Measurements from ENCODE around the gene ARPC5L. TPM values are rescaled to one million over a fixed set of nuclear protein-coding genes. Genes with fewer than 3 reads are reported as not detected.
A peak's percentile ranks its signal among the peaks of the same experiment; 100 is the strongest.

The ARPC5L gene
- polyA plus RNA-seq, 4 donors = 38.9 to 55.7 (median 53.6) TPM

GRCh38 chr9:124885551-124885950, 23.6 kb downstream of the ARPC5L start:
- no peak for FAIRE-seq

GRCh38 chr9:124886461-124886860, 24.5 kb downstream of the ARPC5L start:
- 90 to 95% (median 92%) methylated on average over 10 of the region's 10 CpGs for WGBS, 3 donors

More at GRCh38 chr9:124885551-124885950, 23.6 kb downstream of the ARPC5L start:
- Histone ChIP-seq H3K27me3 (ENCODE audit: control insufficient read depth in 3 of 3, insufficient read depth in 3 of 3, low read length in 3 of 3) (no peaks in the 10 kb centered on the region), H3K4me1 (ENCODE audit: control insufficient read depth in 3 of 3, insufficient read depth in 2 of 3, low read depth in 1 of 3, low read length in 2 of 3) (no peaks in the 10 kb centered on the region), H3K36me3 (ENCODE audit: control insufficient read depth in 3 of 3, insufficient read depth in 2 of 3, low read depth in 1 of 3, low read length in 3 of 3) (peaks cover 6 to 83% (median 43%) of the 10 kb centered on the region in 3 donors), H3K9me3 (ENCODE audit: control insufficient read depth in 2 of 2, insufficient read depth in 1 of 2, low read depth in 1 of 2, low read length in 1 of 2) (no peaks in the 10 kb centered on the region), H3K27ac (ENCODE audit: low read depth in 1 of 3, low read length in 2 of 3) (no peak overlapping the region), H3K4me3 (ENCODE audit: low read depth in 1 of 3, low read length in 3 of 3) (no peak overlapping the region)
- WGBS, 3 donors = 95 to 99% (median 95%) methylated on average over 4 of the region's 4 CpGs
- no peak for DNase-seq

DNA sequence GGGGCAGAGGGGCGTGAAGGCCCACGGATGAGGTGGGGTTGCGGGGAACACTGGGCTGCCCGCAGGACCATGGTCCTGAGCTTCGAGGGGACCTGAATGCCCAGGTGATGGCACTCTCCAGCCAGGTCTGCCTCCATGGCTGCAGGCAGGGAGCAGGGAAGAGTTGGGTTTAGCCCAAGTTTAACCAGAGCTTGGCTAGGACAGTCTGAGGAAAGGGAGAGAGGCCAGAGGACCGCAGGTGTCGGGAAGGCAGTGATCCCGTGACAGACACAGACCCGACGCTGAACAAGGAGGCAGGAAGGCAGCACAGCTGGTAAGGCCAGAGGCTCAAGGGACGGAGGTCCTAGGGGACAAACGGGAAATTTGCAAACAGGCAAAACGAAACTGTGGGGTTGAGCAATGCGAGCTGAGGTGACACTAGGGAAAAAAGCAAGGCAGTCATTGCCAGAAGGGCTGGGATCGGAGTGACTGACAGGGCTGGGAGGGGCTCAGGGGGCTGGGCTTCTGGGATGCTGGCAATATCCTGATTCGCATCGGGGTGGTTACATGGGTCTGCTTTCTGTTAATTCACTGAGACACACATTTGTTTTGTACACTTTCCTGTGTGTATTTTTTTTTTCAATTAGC, 25.0 kb downstream of the ARPC5L start:
- no peak overlapping the region for H3K4me3 ChIP-seq (ENCODE audit: low read depth in 1 of 3, low read length in 3 of 3)
- WGBS, 3 donors = 88 to 94% (median 92%) methylated on average over 15 to 17 of the region's 17 CpGs
- H3K9me3 ChIP-seq (ENCODE audit: control insufficient read depth in 2 of 2, insufficient read depth in 1 of 2, low read depth in 1 of 2, low read length in 1 of 2) = no peaks in the 10 kb centered on the region

More at GRCh38 chr9:124886461-124886860, 24.5 kb downstream of the ARPC5L start:
- no peaks in the 10 kb centered on the region for H3K9me3 ChIP-seq (ENCODE audit: control insufficient read depth in 2 of 2, insufficient read depth in 1 of 2, low read depth in 1 of 2, low read length in 1 of 2)
- H3K4me1 ChIP-seq (ENCODE audit: control insufficient read depth in 3 of 3, insufficient read depth in 2 of 3, low read depth in 1 of 3, low read length in 2 of 3) = no peaks in the 10 kb centered on the region
- H3K36me3 ChIP-seq (ENCODE audit: control insufficient read depth in 3 of 3, insufficient read depth in 2 of 3, low read depth in 1 of 3, low read length in 3 of 3) = peaks cover 6 to 81% (median 39%) of the 10 kb centered on the region in 3 donors
- no peak overlapping the region for H3K27ac ChIP-seq (ENCODE audit: low read depth in 1 of 3, low read length in 2 of 3)
- FAIRE-seq (no peak), DNase-seq (no peak)
- no peaks in the 10 kb centered on the region for H3K27me3 ChIP-seq (ENCODE audit: control insufficient read depth in 3 of 3, insufficient read depth in 3 of 3, low read length in 3 of 3)
- H3K4me3 ChIP-seq (ENCODE audit: low read depth in 1 of 3, low read length in 3 of 3) = no peak overlapping the region

GRCh38 chr9:124887832-124888231, 25.9 kb downstream of the ARPC5L start:
- Histone ChIP-seq H3K27me3 (ENCODE audit: control insufficient read depth in 3 of 3, insufficient read depth in 3 of 3, low read length in 3 of 3) (no peaks in the 10 kb centered on the region), H3K27ac (ENCODE audit: low read depth in 1 of 3, low read length in 2 of 3) (no peak overlapping the region), H3K9me3 (ENCODE audit: control insufficient read depth in 2 of 2, insufficient read depth in 1 of 2, low read depth in 1 of 2, low read length in 1 of 2) (no peaks in the 10 kb centered on the region), H3K36me3 (ENCODE audit: control insufficient read depth in 3 of 3, insufficient read depth in 2 of 3, low read depth in 1 of 3, low read length in 3 of 3) (peaks cover 6 to 74% (median 37%) of the 10 kb centered on the region in 3 donors), H3K4me3 (ENCODE audit: low read depth in 1 of 3, low read length in 3 of 3) (no peak overlapping the region), H3K4me1 (ENCODE audit: control insufficient read depth in 3 of 3, insufficient read depth in 2 of 3, low read depth in 1 of 3, low read length in 2 of 3) (no peaks in the 10 kb centered on the region)
- no peak for DNase-seq
- FAIRE-seq = no peak
- WGBS, 3 donors = 91 to 94% (median 94%) methylated on average over 5 of the region's 5 CpGs

More for the DNA sequence above, 25.0 kb downstream of the ARPC5L start:
- DNase-seq (no peak), FAIRE-seq (no peak)
- Histone ChIP-seq H3K27me3 (ENCODE audit: control insufficient read depth in 3 of 3, insufficient read depth in 3 of 3, low read length in 3 of 3) (no peaks in the 10 kb centered on the region), H3K36me3 (ENCODE audit: control insufficient read depth in 3 of 3, insufficient read depth in 2 of 3, low read depth in 1 of 3, low read length in 3 of 3) (peaks cover 6 to 77% (median 37%) of the 10 kb centered on the region in 3 donors), H3K27ac (ENCODE audit: low read depth in 1 of 3, low read length in 2 of 3) (no peak overlapping the region), H3K4me1 (ENCODE audit: control insufficient read depth in 3 of 3, insufficient read depth in 2 of 3, low read depth in 1 of 3, low read length in 2 of 3) (no peaks in the 10 kb centered on the region)

DNA sequence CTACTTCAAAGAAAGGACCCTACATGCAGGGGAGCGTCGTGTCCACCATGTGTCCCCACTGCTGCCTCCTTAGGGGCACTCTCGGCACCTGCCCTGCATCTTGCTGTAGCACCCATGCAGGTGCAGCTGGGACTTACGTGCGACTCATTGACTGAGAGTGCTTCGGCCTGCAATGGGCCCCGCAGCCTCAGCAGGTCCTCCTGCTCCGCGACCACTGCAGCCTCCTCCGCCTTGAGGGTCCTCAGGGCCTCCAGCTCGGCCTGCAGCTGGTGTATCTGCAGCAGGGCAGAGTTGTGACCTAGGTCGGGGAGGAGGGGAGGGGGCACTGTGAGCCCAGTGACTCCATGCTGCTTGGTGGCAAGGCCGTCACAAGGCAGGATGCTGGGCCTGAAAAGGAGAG, 27.1 kb downstream of the ARPC5L start:
- Histone ChIP-seq H3K9me3 (ENCODE audit: control insufficient read depth in 2 of 2, insufficient read depth in 1 of 2, low read depth in 1 of 2, low read length in 1 of 2) (no peaks in the 10 kb centered on the region), H3K4me1 (ENCODE audit: control insufficient read depth in 3 of 3, insufficient read depth in 2 of 3, low read depth in 1 of 3, low read length in 2 of 3) (no peaks in the 10 kb centered on the region), H3K27me3 (ENCODE audit: control insufficient read depth in 3 of 3, insufficient read depth in 3 of 3, low read length in 3 of 3) (no peaks in the 10 kb centered on the region), H3K36me3 (ENCODE audit: control insufficient read depth in 3 of 3, insufficient read depth in 2 of 3, low read depth in 1 of 3, low read length in 3 of 3) (peaks cover 6 to 78% (median 42%) of the 10 kb centered on the region in 3 donors), H3K4me3 (ENCODE audit: low read depth in 1 of 3, low read length in 3 of 3) (no peak overlapping the region), H3K27ac (ENCODE audit: low read depth in 1 of 3, low read length in 2 of 3) (no peak overlapping the region)
- no peak for FAIRE-seq
- 95 to 96% (median 96%) methylated on average over 13 of the region's 13 CpGs for WGBS, 3 donors
- no peak for DNase-seq

GRCh38 chr9:124890179-124890578, 28.2 kb downstream of the ARPC5L start:
- Histone ChIP-seq H3K4me3 (ENCODE audit: low read depth in 1 of 3, low read length in 3 of 3) (no peak overlapping the region), H3K27me3 (ENCODE audit: control insufficient read depth in 3 of 3, insufficient read depth in 3 of 3, low read length in 3 of 3) (no peaks in the 10 kb centered on the region), H3K36me3 (ENCODE audit: control insufficient read depth in 3 of 3, insufficient read depth in 2 of 3, low read depth in 1 of 3, low read length in 3 of 3) (peaks cover 2 to 78% (median 43%) of the 10 kb centered on the region in 3 donors), H3K4me1 (ENCODE audit: control insufficient read depth in 3 of 3, insufficient read depth in 2 of 3, low read depth in 1 of 3, low read length in 2 of 3) (no peaks in the 10 kb centered on the region), H3K27ac (ENCODE audit: low read depth in 1 of 3, low read length in 2 of 3) (no peak overlapping the region), H3K9me3 (ENCODE audit: control insufficient read depth in 2 of 2, insufficient read depth in 1 of 2, low read depth in 1 of 2, low read length in 1 of 2) (no peaks in the 10 kb centered on the region)
- FAIRE-seq (no peak), DNase-seq (no peak)
- 96 to 99% (median 97%) methylated on average over 7 of the region's 7 CpGs for WGBS, 3 donors

DNA sequence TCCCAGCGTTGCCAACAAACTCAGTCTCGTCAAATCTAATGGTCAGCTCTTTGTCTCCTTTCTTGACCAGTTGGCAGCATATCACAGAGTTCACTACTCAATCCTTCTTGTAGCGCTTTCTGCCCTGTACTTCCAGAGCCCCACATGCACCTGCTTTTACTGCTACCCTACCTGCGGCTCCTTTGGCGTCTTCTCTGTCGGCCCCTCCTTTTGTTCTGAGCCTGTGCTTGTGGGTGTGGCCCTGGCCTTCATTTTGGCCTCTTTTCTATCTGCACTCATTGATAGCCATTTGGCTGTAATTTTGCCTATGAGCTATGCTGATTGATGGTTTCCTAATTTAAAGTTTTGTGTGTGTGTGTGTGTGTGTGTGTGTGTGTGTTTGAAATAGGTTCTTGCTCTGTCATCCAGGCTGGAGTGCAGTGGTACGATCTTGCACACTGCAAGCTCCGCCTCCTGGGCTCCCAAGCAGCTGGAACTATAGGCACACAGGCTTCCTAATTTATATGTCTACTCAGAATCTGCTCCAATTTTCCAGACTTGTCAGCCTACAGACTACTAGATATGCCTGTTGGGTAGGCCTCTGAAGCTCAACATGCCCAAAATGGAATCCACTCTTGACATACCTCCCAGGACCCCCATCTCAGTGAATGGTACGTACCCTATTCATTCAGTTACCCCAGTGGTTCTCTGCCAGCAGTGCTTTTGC, 32.3 kb downstream of the ARPC5L start:
- Histone ChIP-seq H3K4me3 (ENCODE audit: low read depth in 1 of 3, low read length in 3 of 3) (no peak overlapping the region), H3K27me3 (ENCODE audit: control insufficient read depth in 3 of 3, insufficient read depth in 3 of 3, low read length in 3 of 3) (no peaks in the 10 kb centered on the region), H3K4me1 (ENCODE audit: control insufficient read depth in 3 of 3, insufficient read depth in 2 of 3, low read depth in 1 of 3, low read length in 2 of 3) (peaks cover 0 to 10% (median 0%) of the 10 kb centered on the region in 3 donors), H3K9me3 (ENCODE audit: control insufficient read depth in 2 of 2, insufficient read depth in 1 of 2, low read depth in 1 of 2, low read length in 1 of 2) (no peaks in the 10 kb centered on the region), H3K27ac (ENCODE audit: low read depth in 1 of 3, low read length in 2 of 3) (no peak overlapping the region), H3K36me3 (ENCODE audit: control insufficient read depth in 3 of 3, insufficient read depth in 2 of 3, low read depth in 1 of 3, low read length in 3 of 3) (peaks cover 5 to 68% (median 18%) of the 10 kb centered on the region in 3 donors)
- DNase-seq (no peak), FAIRE-seq (no peak)
- WGBS, 3 donors = 87 to 90% (median 88%) methylated on average over 9 of the region's 9 CpGs

GRCh38 chr9:124894741-124895170, 32.8 kb downstream of the ARPC5L start:
- no peak overlapping the region for H3K27ac ChIP-seq (ENCODE audit: low read depth in 1 of 3, low read length in 2 of 3)
- H3K36me3 ChIP-seq (ENCODE audit: control insufficient read depth in 3 of 3, insufficient read depth in 2 of 3, low read depth in 1 of 3, low read length in 3 of 3) = peaks cover 5 to 68% (median 21%) of the 10 kb centered on the region in 3 donors
- peak; percentile 13 to 27 for DNase-seq
- H3K4me1 ChIP-seq (ENCODE audit: control insufficient read depth in 3 of 3, insufficient read depth in 2 of 3, low read depth in 1 of 3, low read length in 2 of 3) = peaks cover 0 to 10% (median 0%) of the 10 kb centered on the region in 3 donors
- H3K27me3 ChIP-seq (ENCODE audit: control insufficient read depth in 3 of 3, insufficient read depth in 3 of 3, low read length in 3 of 3) = no peaks in the 10 kb centered on the region
- H3K4me3 ChIP-seq (ENCODE audit: low read depth in 1 of 3, low read length in 3 of 3) = no peak overlapping the region
- H3K9me3 ChIP-seq (ENCODE audit: control insufficient read depth in 2 of 2, insufficient read depth in 1 of 2, low read depth in 1 of 2, low read length in 1 of 2) = no peaks in the 10 kb centered on the region
- FAIRE-seq = no peak
